T-helper 9 cell (primary cell): Measurements from ENCODE around the gene ZRANB1.

ENCODE experiments used
- DNase-seq: peaks from one replicate; pipeline ENCODE4 v3.0.0-alpha.2; 2020

Gene ZRANB1

DNA sequence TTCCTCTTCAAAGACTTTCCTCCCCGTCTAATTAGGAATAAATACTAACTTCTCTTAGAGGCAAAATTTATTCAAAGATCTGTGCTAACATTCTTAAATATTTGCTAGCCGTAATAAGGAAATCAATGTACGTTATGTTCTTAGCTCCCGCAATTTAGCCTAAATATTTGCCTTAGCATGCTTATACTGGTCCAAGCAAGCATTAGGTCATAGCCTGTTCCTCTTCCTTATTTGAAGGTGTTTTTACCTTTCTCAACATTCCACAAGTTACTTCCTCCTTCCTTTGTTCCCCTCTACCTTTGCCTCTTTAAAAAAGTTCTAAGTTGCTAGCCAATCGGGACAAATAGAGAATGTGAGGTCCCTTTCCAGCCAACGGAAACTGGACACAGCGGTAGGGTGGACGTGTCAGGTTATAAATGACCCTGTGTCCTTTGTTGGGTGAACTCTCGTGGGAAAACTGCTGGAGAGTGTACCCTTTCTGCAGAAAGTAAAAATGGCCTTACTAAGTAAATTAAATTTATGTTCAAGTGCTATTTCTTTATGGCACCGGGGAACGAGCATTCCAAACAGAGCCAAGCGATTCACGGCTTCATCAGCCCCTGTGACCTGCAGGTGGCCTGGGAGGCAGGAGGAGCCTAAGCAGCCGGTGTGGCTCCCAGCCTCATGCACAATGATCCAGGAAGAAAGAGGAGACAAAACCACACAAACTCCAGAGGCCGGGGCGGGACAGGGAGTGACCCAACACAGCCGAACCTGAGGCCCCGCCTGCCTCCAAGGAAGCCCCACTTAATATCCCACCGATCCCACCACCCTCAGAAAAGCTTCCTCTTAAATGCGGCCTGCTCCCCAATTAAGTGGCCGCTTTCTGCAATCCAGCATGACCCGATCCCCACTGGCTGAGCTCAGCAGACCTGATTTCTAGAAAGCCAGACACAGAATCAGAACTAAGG, 67.0 kb downstream of the ZRANB1 start:
- DNase-seq, result no peak

GRCh38 chr10:125009661-125010161, 67.8 kb downstream of the ZRANB1 start:
- DNase-seq, result no peak

DNA sequence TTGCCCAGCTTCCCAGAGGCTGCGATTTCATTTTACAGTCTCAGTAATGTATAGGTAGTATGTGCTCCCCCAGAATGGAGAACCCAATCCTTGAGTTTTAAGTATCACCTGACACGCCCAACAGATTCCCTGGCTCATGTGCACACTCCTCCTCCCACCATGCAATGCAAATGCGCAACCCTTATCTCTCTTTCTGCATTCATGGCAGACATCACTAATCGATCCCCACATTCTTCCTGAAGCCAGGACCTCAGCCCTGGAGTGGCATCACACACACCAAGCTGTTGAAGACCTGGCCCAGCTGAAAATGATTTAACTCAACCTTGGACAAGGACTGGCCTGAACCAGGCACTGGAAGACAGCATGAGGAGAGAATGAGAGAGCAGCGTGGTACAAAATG, 68.4 kb downstream of the ZRANB1 start:
- DNase-seq, result no peak

DNA sequence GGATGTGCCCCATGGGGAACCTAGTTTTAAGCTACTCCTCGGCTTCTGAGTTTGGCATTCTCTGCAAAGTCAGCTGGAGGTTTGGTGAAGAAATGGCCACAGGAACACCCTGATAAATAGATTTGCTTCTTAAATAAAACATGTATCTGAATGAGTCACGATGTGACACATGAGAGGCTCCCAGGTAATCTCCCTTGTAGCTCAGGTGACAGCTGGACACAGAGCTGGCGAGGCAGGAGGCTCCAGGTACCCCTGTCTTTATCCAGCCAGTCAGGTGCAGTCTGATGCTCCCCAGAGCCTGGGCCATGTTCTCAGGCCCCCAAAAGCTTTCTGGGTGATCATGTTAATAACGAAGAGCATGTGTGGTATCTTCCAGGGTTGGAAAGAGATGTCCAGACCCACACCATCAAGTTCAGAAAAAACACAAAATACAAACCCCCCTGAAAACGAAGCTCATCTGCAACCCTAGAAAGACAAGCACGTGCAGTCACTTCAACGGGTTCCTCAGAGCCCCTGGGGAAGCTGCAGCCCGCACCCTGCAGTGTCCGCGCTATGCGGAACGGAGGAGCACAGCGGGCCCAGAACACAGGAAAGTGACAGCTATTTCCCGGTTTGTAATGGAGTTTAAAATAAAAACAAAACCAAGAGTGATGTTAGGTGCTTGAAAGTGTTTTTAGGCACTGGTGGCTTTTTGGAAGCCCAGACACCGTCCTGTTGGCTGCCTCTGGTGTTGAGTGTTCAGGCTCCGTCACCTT, 69.4 kb downstream of the ZRANB1 start:
- no peak for DNase-seq

GRCh38 chr10:125011926-125012705, 70.2 kb downstream of the ZRANB1 start:
- no peak for DNase-seq

- no peak for DNase-seq
Measured at GRCh38 chr10:125012851-125013528, 71.1 kb downstream of the ZRANB1 start.

DNA sequence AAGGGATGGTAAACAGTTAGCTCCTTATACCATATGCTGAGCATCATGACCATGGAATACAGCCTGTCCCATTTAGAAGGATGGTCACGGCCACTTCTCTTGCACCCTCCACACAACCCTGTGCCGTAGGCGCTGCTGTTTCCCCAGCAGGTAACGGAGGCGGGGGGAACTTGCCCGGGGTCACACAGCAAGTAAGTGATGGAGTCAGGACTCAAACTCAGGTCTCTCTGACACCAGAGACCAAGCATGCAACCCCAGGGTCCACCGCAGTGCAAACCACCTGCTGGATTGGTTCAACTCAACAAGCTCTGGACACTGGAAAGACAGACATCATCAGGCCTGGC, 71.6 kb downstream of the ZRANB1 start:
- no peak for DNase-seq

- DNase-seq, result no peak
Measured at GRCh38 chr10:125014086-125014830, 72.3 kb downstream of the ZRANB1 start.

GRCh38 chr10:125014836-125015355, 73.0 kb downstream of the ZRANB1 start:
- DNase-seq, result no peak

DNA sequence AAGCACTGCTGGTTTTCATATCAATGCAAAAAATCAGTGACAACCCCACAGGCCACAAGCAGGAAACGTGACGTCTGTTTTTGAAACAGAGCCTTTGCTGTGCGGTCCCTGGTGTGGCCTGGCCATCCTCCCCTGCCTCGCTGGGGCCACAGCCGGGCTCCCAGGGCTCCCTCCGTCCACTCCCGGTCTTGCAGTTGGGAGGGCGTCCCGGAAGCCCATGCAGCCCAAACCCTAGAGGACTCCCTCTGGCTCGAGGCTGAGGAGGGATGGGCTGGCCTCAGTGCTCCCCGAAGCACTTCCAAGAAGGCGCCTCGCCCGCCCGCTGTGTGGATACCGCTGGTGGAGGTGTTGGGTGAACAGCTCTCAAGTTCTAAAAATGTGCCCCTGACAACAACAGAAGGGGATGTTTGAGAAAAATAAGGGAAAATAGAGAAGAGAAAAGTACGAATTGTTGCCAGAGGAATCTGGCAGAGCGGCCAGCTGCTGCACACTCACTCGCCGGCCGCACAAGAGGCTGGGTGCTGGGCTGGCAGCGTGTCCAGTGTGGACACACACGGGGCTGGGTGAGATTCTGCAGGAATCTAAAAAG, 73.5 kb downstream of the ZRANB1 start:
- no peak for DNase-seq

DNA sequence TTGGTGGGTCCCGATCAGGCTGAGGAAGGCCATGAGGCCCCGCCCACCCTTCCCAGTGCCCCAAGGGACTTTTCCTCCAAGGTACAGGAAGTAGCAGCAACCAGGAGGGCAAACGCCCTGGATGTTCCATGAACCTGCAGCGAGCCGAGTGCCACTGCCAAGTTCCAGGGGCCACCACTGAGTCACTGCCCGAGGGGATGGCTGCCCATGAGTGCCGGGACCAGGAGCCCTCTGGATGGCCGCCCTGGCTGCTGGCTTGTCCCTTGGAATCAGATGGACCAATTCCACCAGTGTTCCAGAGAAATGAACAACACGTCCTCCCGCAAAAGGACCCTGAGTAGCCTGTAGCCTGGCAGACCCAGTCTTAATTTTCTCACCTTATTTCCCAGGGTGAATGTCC, 74.2 kb downstream of the ZRANB1 start:
- DNase-seq, result no peak

DNA sequence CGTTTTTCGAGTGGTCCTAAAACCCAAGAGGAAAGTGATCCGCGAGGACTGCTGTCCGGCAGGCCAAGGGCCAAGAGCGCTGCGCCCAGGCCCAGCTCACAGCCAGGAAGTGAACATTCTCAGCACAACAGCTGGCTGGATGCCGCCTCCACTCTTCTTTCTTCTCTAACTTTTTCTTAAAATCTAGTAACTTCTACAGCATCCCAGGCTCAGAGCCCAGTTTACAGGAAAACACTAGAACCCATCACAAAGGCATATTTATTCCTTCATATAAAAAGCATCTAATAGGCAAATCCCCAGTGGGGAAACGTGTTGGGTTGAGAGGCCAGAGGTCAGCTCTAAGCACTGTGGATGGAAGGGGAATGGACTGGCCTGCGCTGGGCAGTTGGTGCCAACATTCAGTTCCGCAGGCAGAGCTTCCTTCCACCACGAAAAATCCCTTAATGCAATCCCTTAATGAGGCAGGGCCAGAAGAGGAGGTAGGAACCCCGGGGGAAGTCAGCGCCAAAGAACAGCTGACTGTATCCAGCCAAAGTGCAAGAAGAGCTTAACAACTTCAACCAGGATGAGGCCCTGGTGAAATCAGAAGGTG, 74.8 kb downstream of the ZRANB1 start:
- no peak for DNase-seq

GRCh38 chr10:125017547-125018298, 75.8 kb downstream of the ZRANB1 start:
- DNase-seq, result no peak

DNA sequence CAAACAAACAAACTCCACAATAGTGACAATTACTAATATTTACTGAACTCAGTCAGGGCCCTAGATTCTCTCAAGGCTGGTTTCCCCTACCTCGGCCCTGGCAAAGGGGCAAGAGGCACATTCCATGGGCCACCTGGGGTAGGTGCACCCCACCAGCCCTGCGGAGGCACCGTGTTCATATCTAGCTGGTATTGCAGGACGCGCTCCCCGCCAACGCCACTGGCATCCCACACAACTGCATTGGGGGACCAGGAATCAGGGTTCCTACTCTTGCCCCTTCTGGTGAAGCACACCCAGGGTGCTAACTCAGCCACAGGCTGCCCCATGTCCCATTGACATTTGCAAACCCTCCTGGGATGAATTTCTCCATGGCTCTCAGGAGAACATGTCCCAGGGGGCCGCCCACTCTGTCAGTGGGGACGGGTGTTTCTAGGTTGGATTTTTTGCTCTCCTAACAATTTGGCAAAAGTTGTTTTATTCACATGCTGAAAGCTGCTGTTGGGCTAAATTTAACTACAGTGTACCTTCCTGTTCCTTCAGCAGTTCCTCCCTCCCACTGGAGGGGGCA, 76.7 kb downstream of the ZRANB1 start:
- DNase-seq, result no peak

GRCh38 chr10:125020386-125020785, 78.5 kb downstream of the ZRANB1 start:
- DNase-seq, result no peak

- DNase-seq, result no peak
Measured at GRCh38 chr10:125020871-125021270, 78.9 kb downstream of the ZRANB1 start.

DNA sequence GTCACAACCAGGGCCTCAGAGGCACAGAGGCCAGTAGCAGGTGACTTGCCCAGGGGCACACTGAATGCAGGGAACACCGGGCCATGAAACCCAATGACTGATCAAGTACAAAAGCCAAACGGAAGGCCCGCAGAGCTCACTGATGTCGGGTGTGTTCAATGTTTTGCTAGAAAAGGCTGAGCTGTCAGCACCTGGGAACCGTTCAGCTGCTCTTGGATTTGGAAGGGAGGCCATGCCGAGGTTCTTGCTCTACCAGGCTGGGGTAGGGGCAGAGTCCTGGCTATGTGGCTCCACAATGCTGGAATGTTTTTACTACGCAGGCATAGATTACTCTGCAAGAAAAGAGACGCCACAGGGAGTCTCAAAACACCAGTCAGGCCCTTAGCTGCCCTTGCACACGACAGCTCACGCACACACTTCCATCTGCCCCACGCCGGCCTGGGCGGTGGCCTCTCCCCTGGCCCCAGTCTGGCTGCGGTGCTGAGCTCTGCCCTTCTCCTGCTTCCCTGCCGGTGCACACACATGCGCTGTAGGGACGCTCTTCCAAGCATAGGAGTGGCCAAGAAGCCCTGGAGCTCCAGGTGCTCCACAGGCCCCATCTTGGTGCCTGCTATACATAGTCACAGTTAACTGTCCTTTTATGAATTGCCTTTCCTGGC, 79.9 kb downstream of the ZRANB1 start:
- no peak for DNase-seq

- no peak for DNase-seq
Measured at GRCh38 chr10:125022671-125023070, 80.7 kb downstream of the ZRANB1 start.

DNA sequence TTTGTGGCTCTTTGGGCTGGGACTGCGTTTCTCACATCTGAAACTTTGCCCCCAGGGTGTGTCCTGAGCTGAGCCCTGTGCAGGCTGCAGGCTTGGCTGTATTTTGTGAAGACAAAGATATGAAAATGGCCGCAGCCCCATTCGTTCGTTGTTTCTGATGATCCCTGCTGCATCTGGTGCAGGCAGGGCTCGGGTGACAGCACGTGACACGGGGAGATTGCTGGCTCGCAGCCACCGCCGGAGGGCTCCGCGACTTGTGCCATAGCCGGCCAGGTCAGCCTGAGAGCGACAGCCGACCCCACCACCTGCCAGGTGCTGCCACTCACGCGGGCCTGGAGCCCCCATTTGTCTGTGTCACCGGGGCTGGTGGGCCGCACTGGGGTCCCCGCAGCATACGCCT, 81.3 kb downstream of the ZRANB1 start:
- no peak for DNase-seq
